ENCODE data around the gene CNIH2.

DNA sequence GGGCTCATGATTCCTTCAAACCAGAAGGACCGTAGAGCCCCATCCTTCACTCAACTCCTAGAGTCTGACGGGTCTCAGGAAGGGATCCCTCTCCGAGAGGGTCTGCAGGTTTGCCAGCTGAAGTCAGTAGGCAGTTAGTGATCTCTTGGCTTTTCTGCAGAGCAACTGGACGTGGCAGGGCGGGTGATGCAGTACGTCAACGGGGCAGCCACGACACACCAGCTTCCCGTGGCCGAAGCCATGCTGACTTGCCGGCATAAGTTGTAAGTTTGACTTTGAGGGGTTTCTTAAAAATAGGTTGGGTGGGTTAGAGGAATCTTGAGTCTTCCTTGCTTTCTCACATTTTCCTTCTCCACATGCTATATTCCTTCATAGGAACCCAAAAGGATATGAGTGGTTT is 42.8 kb upstream of the CNIH2 start:
- no peak for TF ChIP-seq POLR2AphosphoS5 (IDR thresholded peaks at IDR 0.05; ENCODE audit: low read depth, low read length)
- TF ChIP-seq POLR2A (IDR thresholded peaks at IDR 0.05; ENCODE audit: low read depth, low read length) = no peak
- TF ChIP-seq TAF1 (IDR thresholded peaks at IDR 0.05; ENCODE audit: borderline replicate concordance, low read depth, low read length) = no peak
